NCI-H1417 treated with DMSO at 0.1 percent for 48 hours (cell line): ENCODE results near the gene RPS16.
"Not testable (repeated sequence)": the region's sequence is repeated elsewhere in the genome, so short reads cannot be mapped to it uniquely, and the experiment has no call there.

Source experiments
- DNase-seq: peaks from one replicate; lab custom pipeline; 2025; lab: John Stamatoyannopoulos, UW

The RPS16 gene

DNA sequence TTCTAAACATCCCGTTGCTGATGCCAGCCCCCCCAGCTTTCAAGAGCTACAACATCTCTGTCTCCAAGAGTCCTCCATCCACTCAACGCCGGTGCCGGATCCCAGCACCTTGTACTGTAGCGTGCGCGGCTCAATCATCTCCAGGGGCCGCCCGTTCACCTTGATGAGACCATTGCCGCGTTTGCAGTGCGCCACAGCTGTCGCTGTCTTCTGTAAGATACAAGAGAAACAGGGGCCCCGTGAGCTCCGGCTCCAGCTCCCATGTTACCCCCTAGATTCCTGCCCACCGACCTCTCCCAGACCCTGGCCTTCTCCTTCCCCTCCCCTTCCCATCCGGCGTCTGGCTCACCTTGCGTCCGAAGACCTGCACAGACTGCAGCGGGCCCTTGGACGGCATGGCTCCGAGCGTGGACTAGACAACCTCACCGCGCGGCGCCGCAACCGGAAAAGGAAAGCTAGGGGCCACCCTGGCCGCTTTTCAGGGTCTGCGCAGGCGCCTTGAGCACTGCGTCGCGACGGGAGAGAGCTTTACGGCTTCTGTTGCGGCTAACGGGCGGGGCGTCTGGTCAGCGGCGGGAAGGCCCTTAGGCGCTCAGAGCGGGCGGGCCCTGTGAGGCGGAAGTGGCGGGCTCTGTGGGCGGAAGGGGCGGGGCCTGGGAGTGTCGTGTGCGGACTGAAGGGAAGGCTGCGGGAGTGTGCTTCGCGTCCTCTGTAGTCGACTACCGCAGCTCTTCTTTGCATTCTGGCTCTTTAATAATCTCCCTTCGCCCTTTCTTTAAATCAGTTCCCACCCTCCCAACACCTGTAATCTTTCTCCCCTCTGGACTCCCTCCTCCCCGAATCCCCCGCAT lies at the start of gene RPS16:
Gene RPS16, minus strand, starts transcription at position 451 of the 851 bp plus-strand sequence. Its CDS starts 54 bp downstream, at position 397.
- DNase-seq, result peak; percentile 82

- DNase-seq, result no peak
Observed at GRCh38 chr19:39483141-39483540, 47.4 kb upstream of the RPS16 start.

DNA sequence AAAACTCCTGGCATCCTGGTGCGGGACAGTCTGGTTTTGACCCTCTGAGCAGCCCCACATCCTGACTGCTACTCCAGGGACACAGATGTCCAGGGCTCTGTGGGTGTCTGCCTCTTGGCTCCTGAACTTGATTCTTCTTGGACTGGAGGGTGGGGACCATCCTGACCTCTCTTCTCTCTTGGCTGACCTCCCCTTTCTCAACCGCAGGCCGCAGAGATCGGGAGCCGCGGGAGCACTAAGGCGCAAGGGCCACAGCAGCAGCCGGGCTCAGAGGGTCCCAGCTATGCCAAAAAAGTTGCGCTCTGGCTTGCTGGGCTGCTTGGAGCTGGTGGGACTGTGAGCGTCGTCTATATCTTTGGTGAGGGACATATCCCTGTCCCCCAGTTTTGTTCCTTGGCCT lies 45.9 kb upstream of the RPS16 start:
- no peak for DNase-seq

DNA sequence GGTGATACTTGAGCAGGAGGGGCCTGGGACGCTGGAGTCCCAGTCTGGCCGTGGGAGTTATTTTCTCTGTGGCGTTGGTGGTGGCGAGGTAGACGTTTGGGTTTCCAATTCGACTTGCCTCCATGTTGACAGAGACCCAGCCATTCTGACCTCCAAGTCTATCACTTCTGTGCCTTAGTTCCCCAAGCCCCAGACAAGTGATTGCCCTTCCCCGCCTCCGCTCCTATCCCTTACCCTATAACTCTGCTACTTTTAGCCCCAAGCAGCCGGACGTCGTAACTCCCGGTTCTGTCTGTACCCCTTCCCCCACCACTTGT lies 45.4 kb upstream of the RPS16 start:
- no peak for DNase-seq

DNA sequence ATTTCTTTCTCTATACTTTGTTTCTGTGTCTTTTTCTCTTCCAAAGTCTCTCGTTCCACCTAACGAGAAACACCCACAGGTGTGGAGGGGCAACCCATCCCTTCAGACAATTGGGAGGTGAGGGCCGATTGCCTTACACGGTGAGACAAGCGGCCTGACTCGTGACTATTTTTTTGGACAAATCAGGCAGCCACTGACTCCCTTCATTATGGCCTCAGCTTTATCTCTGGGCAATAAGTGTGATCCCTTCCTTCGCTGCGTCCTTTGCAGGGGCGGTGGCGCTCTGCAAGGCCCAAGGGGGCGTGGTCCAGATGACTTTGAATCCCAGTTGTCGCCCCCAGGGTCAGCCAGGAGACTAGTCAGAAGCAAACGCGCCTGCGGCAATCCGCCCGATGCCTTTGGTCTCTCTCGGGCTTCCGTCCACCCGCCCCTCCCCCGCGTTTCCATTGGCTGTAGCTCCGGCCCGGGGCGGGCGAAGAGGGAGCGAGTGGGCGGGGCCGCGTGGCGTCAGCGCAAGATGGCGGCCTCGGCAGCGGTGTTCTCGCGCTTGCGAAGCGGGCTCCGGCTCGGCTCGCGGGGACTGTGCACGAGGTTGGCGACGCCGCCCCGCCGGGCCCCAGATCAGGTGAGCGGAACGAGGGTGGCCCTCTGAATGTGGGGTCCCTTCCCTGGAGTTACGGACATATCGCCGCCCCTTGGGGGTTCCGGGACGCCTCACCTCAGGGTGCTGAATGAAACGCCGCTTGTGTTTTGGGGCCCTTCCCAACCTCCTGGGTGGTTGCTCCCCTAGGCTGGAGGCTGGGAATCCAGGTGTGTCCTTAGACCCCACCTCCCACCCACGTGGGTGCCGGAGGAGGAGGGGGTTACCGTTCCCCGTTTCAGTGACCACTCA lies 44.8 kb upstream of the RPS16 start, which contains the start of gene TIMM50:
Gene TIMM50, plus strand, starts transcription at position 502 of the 892 bp plus-strand sequence. Its CDS starts 16 bp downstream, at position 518.
- peak; percentile 68 for DNase-seq

DNA sequence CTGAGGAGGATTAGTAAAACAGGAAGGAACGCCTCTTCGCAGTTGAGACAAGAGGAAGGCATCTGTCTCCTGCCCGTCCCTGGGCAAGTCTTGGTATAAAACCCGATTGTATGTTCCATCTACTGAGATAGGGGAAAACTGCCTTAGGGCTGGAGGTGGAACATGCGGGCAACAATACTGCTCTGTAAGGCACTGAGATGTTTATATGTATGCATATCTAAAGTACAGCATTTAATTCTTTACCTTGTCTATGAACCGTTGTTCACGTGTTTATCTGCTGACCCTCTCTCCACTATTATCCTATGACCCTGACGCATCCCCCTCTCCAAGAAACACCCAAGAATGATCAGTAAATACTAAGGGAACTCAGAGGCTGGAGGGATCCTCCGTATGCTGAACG lies 44.2 kb upstream of the RPS16 start:
- no peak for DNase-seq

- not testable (repeated sequence) for DNase-seq
Observed at GRCh38 chr19:39479319-39479801, 43.6 kb upstream of the RPS16 start.

- DNase-seq, result no peak
Observed at GRCh38 chr19:39475748-39476147, 40.0 kb upstream of the RPS16 start.

DNA sequence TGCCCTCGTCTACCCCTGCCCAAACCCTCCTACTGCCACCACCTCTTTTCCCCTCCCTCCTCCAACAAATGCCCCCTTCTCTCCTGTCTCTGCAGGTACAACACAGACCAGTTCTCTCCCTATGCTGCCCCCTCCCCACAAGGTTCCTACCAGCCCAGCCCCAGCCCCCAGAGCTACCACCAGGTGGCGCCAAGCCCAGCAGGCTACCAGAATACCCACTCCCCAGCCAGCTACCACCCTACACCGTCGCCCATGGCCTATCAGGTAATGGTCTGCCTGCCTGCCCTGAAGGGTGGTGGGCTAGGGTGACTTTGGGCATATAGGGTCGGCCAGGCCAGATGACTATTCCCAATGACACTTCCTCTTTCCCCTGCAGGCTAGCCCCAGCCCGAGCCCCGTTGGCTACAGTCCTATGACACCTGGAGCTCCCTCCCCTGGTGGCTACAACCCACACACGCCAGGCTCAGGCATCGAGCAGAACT lies 38.4 kb upstream of the RPS16 start:
- DNase-seq, result no peak

DNA sequence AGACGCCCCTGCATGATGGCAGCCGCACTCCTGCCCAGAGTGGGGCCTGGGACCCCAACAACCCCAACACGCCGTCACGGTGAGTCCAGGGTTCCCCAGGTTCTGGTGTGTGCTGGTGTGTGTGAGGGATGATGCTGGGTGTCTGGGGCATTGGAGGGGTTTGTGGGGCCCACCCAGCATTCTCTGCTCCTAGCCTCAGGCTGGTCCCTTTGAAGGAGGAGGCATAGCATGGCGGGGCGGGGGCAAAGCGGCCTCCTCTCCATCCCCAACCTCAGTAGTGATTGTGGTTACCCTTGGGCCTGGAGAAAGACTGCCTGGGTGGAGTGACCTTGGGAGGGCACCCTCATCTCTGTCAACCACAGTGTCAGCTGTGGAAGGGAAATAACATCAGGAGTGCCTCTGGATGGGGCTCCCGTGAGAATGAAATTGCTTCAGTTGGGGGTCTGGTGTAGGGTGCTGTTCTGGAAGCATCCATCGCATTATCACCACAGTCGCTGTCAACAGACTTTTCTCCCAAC lies 37.8 kb upstream of the RPS16 start:
- DNase-seq, result no peak

DNA sequence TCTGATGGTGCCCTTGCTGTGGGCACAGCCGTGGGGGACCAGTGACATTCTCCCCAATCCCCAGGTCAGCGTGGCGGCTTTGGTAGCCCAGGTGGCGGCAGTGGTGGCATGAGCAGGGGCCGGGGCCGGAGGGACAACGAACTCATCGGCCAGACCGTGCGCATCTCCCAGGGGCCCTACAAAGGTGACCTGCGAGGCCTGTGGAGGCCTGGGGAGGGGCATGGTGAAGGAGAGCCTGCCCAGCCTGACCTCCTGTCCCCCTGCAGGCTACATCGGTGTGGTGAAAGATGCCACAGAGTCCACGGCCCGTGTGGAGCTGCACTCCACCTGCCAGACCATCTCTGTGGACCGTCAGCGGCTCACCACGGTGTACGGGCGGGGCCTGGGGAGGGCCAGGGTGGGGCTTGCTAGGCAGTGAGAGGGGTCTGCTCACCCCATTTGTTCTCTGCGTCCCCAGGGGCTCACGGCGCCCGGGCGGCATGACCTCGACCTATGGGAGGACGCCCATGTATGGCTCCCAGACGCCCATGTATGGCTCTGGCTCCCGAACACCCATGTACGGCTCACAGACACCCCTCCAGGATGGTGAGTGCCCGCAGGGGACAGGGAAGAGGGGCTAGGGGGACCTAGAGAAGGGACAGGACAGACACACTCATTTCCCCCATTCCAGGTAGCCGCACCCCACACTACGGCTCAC lies 37.1 kb upstream of the RPS16 start:
- DNase-seq, result no peak

GRCh38 chr19:39471756-39472536 lies 36.2 kb upstream of the RPS16 start:
- DNase-seq, result no peak

DNA sequence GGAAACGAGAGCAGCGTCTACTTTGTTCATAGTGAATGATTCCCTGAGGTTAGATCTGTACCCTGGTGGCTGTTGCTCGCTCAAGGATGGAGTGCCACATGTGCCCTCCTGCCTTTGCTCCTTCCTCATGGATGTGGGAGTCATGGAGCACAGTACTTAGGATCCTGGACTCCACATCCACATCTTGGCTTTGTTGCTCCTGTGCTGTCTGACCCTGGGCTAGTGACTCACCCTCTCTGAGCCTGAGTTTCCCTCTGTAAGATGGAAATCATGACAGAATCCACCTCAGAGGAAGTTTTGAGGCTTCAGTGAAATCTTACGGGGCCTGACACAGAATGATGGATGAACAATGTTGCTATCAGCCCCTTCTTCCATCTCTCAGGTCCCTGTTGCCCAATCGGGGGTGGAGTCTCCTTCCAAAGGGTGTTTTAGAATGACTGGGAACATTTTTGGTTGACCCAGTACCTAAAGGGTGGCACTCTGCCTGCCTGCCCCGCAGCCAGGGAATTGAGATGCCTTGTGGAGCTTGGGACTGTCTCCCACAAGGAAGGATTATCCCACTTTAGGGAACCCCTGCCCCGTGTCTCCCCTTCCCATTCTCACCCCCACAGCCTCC lies 35.1 kb upstream of the RPS16 start:
- no peak for DNase-seq

DNA sequence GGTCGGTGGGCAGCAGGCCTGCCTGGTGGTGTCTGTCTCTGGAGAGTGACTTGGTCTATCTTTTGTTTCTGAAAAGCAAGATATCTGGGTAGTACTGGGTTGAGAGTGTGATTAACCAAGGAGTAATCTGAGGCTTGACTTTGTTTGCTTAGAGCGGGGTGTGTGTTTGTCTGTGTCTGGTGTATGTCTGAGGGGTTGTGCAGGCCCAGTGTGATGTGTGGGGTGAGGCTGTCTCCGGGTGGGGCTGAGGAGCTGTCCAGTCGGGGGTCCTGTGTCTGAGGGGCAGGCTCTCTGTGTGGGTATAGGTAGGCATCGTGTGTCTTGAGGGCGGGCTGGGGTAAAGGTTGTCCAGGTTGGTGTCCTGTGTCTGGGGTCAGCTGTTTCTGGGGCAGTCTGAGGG lies 33.8 kb upstream of the RPS16 start:
- DNase-seq, result no peak

DNA sequence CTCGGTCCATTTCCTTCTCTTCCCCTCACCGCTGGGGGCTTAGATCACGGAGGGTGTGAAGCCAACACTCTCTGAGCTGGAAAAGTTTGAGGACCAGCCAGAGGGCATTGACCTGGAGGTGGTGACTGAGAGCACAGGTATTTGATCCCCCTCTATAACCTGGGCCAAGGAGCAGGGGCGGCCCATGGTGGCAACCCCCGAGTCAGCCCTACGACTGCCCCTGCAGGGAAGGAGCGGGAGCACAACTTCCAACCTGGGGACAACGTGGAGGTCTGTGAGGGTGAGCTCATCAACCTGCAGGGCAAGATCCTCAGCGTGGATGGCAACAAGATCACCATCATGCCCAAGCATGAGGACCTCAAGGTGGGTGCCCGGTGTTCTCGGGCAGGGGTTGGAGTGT lies 33.3 kb upstream of the RPS16 start:
- no peak for DNase-seq

GRCh38 chr19:39467941-39468340 lies 32.2 kb upstream of the RPS16 start:
- no peak for DNase-seq

DNA sequence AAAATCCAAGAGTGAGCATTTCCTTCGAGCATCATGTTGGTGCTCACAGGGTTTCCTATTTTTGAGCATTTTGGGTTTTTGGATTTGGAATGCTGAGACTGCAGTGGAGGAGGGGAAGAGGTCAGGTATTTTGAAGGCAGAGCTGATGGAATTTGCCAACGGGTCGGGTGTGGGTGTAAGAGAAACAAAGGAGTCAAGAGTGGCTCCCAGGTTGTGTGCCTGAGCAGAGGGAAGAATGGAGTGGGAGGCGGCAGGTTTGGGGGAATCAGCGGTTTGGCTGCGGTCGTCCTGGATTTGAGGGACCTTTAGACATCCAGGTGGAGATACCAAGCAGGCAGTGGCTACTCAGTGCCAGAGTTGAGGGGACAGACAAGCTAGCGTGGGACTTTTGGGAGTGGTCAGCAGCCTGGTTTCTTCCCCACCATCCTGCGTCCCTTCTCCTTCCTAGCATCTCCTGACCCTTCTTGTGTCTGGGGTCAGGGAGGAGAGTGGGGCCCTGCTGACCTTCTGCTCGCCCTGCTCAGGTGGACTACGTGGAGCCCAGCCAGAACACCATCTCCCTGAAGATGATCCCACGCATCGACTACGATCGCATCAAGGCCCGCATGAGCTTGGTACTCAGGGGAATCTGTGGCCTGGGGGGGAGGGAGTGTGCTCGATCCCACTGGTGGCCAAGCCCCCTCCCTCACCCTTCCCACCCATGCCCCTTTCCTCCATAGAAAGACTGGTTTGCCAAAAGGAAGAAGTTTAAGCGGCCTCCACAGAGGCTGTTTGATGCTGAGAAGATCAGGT lies 30.4 kb upstream of the RPS16 start:
- DNase-seq, result no peak

GRCh38 chr19:39463403-39463802 lies 27.7 kb upstream of the RPS16 start:
- no peak for DNase-seq

GRCh38 chr19:39451257-39451656 lies 15.5 kb upstream of the RPS16 start:
- DNase-seq, result not testable (repeated sequence)
